Measurements from ENCODE around the gene ITGB1BP1. TPM values are rescaled to one million over a fixed set of nuclear protein-coding genes. Genes with fewer than 3 reads are reported as not detected.

ITGB1BP1 gene
- total and polyA plus RNA-seq, 10 of the 15 experiments (the other 5 are each of a cell fraction or from before 2014, with no cell fraction given): 50.2 to 273 (median 97.2) TPM

DNA sequence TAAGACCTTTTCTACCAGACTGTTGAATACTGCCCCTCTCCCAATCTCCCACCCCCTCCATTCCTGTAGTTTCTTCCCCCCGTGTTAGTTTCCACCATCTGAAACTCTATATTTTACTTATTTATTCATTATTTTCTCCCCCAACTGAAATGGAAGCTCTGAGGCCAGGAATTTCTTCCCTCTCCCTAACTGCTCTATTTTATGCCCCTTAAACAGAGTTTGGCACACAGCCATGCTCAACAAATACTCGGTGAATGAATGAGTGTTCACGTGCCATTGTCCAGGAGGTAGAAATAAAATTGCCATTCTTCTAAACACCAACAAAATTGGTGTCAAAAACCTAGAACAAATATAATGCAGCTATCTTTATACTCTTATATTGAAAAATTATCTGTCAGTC lies 5.6 kb downstream of the ITGB1BP1 start (continued):
- TF ChIP-seq CUX1 (IDR thresholded peaks at IDR 0.05; ENCODE audit: insufficient replicate concordance, low read depth, low read length) (no peak), PML (IDR thresholded peaks at IDR 0.05; ENCODE audit: low read length) (no peak), RB1 (IDR thresholded peaks at IDR 0.05; ENCODE audit: borderline replicate concordance) (no peak), CHD1 (IDR thresholded peaks at IDR 0.05; ENCODE audit: low read depth, low read length) (no peak), LARP7 (IDR thresholded peaks at IDR 0.05) (no peak), TBL1XR1 (IDR thresholded peaks at IDR 0.05; ENCODE audit: low read depth, low read length) (no peak), SIN3A (IDR thresholded peaks at IDR 0.05; ENCODE audit: low read depth, low read length) (no peak)
- TF ChIP-seq, protein P1, sequence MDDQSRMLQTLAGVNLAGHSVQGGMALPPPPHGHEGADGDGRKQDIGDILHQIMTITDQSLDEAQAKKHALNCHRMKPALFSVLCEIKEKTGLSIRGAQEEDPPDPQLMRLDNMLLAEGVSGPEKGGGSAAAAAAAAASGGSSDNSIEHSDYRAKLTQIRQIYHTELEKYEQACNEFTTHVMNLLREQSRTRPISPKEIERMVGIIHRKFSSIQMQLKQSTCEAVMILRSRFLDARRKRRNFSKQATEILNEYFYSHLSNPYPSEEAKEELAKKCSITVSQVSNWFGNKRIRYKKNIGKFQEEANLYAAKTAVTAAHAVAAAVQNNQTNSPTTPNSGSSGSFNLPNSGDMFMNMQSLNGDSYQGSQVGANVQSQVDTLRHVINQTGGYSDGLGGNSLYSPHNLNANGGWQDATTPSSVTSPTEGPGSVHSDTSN (IDR thresholded peaks at IDR 0.05; ENCODE audit: insufficient replicate concordance, low read depth, low read length): no peak
- TF ChIP-seq, protein P2, sequence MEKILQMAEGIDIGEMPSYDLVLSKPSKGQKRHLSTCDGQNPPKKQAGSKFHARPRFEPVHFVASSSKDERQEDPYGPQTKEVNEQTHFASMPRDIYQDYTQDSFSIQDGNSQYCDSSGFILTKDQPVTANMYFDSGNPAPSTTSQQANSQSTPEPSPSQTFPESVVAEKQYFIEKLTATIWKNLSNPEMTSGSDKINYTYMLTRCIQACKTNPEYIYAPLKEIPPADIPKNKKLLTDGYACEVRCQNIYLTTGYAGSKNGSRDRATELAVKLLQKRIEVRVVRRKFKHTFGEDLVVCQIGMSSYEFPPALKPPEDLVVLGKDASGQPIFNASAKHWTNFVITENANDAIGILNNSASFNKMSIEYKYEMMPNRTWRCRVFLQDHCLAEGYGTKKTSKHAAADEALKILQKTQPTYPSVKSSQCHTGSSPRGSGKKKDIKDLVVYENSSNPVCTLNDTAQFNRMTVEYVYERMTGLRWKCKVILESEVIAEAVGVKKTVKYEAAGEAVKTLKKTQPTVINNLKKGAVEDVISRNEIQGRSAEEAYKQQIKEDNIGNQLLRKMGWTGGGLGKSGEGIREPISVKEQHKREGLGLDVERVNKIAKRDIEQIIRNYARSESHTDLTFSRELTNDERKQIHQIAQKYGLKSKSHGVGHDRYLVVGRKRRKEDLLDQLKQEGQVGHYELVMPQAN (conservative IDR thresholded peaks at IDR 0.05): no peak

Measured in GM12878 (cell line).